Measurements from ENCODE around the gene CHPF2.

CHPF2 gene

DNA sequence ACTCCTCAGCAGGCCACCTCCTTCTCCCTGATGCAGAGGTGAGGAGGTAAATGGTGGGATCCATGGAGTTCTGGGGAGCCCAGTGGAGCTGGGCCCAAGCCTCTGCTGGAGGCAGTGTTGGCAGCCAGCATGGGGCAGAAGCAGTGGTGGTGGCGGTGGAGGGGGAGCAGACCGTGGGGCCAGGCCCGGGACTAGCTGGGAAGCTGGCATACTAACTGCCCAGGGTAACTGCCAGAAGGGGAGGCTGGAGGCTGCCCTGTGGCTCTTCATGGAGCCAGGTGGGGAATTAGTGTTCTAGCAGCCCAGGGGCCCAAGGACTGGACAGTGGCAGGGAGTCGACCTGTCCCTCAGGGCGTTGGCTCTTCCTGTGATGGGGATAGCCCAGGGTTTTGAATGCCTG, 32.3 kb downstream of the CHPF2 start:
- no peak overlapping the region for H3K27ac ChIP-seq
- no peak for TF ChIP-seq CTCF (conservative IDR thresholded peaks at IDR 0.05)

DNA sequence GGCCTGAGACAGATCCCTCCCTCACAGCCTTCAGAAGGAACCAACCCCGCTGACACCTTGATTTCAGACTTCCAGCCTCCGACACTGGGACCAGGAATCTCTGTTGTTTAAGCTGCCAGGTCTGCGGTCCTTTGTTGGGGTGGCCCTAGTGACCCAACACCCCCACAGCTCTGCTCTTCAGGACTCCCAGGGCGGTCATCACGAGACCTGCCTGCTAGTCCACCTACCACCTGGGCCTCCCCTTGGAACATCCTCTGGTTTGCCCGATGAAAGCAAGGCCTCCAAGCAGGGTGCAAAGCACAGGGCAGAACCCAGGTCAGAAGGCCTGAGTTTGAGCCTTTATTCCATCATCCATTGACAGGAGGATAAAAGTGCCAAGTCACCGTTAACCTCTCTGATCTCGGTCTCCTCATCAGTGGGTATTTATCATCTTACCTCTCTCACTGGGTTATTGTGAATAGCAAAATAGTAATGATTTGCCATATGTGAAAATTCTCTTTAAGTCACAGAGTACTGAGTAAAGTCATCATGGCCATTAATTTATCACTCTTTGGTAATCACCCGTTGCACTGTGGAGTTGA, 33.2 kb downstream of the CHPF2 start:
- no peak for TF ChIP-seq CTCF (conservative IDR thresholded peaks at IDR 0.05)
- no peak overlapping the region for H3K27ac ChIP-seq

DNA sequence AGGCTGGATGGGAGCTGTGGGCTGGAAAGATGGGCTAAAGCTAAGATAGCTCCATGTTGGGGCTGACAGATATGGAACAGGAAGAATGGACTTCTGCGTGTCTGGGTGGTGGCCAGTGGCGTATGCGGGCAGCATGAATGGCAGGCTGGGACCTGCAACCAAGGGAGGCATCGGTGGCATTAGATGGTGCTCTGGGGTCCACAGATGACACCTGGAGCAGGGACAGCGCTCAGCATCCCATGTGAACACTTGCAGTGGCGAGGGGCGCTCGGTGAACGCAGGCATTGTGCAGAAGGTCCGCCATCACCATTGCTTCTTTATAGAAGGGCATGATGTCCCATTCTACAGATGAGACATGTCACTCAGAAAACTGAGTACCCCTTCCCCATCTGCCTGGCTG, 37.2 kb downstream of the CHPF2 start:
- TF ChIP-seq CTCF (conservative IDR thresholded peaks at IDR 0.05): no peak
- no peak overlapping the region for H3K27ac ChIP-seq

DNA sequence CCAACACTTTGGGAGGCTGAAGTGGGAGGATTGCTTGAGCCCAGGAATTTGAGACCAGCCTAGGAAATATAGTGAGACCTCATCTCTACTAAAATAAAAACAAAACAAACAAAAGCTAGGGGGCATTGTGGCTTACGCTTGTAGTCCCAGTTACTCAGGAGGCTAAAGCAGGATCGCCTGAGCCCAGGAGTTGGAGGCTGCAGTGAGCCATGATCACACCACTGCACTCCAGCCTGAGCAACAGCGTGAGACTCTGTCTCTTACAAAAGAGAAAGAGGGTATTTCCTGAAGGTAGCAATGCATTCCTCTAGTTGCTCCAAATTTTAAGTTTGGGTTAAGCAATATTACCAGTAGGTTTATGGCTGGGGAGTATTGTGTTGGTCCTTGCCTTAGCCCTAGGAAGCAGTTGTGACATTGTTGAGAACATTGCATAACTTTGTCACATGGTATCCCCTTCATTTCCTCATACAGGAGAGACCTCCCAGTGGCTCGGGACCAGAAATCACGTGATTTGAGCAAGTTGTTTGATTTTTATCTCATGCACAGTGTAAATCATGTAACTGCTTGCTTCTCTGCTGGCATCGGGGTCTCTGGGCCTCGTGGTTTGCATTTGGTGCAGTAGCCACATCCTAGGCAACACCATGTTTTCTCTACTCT, 39.5 kb downstream of the CHPF2 start:
- no peak overlapping the region for H3K27ac ChIP-seq
- no peak for TF ChIP-seq CTCF (conservative IDR thresholded peaks at IDR 0.05)

- no peak overlapping the region for H3K27ac ChIP-seq
- TF ChIP-seq CTCF (conservative IDR thresholded peaks at IDR 0.05): no peak
Measured at GRCh38 chr7:151272405-151272804, 40.1 kb downstream of the CHPF2 start.

DNA sequence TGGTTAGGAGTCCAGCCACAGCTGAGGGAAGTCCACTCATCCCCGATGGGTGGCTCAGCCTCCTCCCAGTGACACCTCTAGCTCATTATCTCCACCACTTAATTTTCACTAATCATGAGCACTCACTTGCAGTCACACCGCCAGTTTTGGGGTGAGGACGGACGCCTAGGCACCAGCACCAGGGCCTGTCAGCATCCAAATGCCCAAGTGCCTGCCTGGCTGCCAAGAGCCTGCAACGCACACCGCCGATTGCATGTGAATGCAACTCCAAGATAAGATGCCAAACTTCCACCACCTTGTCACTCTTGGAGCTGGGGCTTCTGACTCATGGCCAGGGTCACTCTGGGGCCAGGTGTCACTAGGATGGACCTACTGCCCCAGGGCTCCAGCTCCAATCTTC, 40.6 kb downstream of the CHPF2 start:
- TF ChIP-seq CTCF (conservative IDR thresholded peaks at IDR 0.05): no peak
- H3K27ac ChIP-seq: no peak overlapping the region

GRCh38 chr7:151273651-151274390, 41.5 kb downstream of the CHPF2 start:
- H3K27ac ChIP-seq: no peak overlapping the region
- TF ChIP-seq CTCF (conservative IDR thresholded peaks at IDR 0.05): no peak
